CD4-positive, alpha-beta T cell (primary cell): Measurements from ENCODE around the gene TMEM198. TPM values are rescaled to one million over a fixed set of nuclear protein-coding genes. Genes with fewer than 3 reads are reported as not detected.

Experiments
- ATAC-seq: fragments of 200-7000 bp; cut with Tn5 transposase; one replicate; pipeline ENCODE4 v1.10.0; 2022; ENCODE audit warnings: mild to moderate bottlenecking; ENCODE audit not compliant: poor library complexity
- CTCF ChIA-PET: fragments of 350-600 bp; sonication (Branson Sonifier 250); formaldehyde crosslinking; loops from one replicate; lab custom pipeline; 2021; ENCODE audit warnings: antibody characterized with exemption, inconsistent platforms; lab: Charles Lee
- POLR2A ChIA-PET: fragments of 350-600 bp; sonication (Branson Sonifier 250); formaldehyde crosslinking; loops from one replicate; lab custom pipeline; 2021; ENCODE audit warnings: antibody characterized with exemption, inconsistent platforms; lab: Charles Lee
- DNase-seq, 14 experiments: peaks; one replicate each; pipeline ENCODE4 v3.0.0-alpha.2; 2013 to 2020; ENCODE audit warnings: mixed read lengths in 2 of 14
- H3K27ac ChIP-seq, 2 donors: one replicate each; pipeline versions ENCODE4 v1.5.1 to v1.7.0; 2013; ENCODE audit warnings: low read length in 2 of 2, low read depth in 1 of 2, mild to moderate bottlenecking in 1 of 2
- H3K27me3 ChIP-seq, 2 experiments: 1 replicate in 1 of 2; 2 replicates in 1 of 2; pipeline versions ENCODE4 v1.6.1 to v1.7.0; 2013; ENCODE audit warnings: low read length in 2 of 2, control low read depth in 1 of 2, mild to moderate bottlenecking in 1 of 2, moderate library complexity in 1 of 2; ENCODE audit not compliant: insufficient read depth in 2 of 2, control insufficient read depth in 1 of 2
- H3K36me3 ChIP-seq: one replicate; pipeline ENCODE4 v1.6.1; 2013; ENCODE audit warnings: low read length, control low read depth; ENCODE audit not compliant: insufficient read depth
- H3K4me1 ChIP-seq: one replicate; pipeline ENCODE4 v1.6.1; 2013; ENCODE audit warnings: low read length, control low read depth; ENCODE audit not compliant: insufficient read depth
- H3K4me3 ChIP-seq: one replicate; pipeline ENCODE4 v1.5.1; 2013; ENCODE audit warnings: mild to moderate bottlenecking, low read length, moderate library complexity
- H3K9me3 ChIP-seq, 2 experiments: 1 replicate in 1 of 2; 2 replicates in 1 of 2; pipeline versions ENCODE4 v1.6.1 to v1.7.0; 2013; ENCODE audit warnings: low read length in 2 of 2, mild to moderate bottlenecking in 2 of 2, control low read depth in 1 of 2, moderate library complexity in 1 of 2; ENCODE audit not compliant: control insufficient read depth in 1 of 2, insufficient read depth in 1 of 2
- H3K27ac Mint-ChIP-seq: one replicate; pipeline ENCODE4 v1.8.0; 2020; ENCODE audit warnings: mixed read lengths
- H3K27me3 Mint-ChIP-seq: one replicate; pipeline ENCODE4 v1.8.0; 2021; ENCODE audit warnings: mixed read lengths
- H3K36me3 Mint-ChIP-seq: one replicate; pipeline ENCODE4 v1.8.0; 2021; ENCODE audit warnings: low read depth, mixed read lengths
- H3K4me1 Mint-ChIP-seq: one replicate; pipeline ENCODE4 v1.8.0; 2021; ENCODE audit warnings: low read depth, mixed read lengths
- H3K4me3 Mint-ChIP-seq: one replicate; pipeline ENCODE4 v1.8.0; 2020; ENCODE audit warnings: mild to moderate bottlenecking, mixed read lengths
- H3K9me3 Mint-ChIP-seq: one replicate; pipeline ENCODE4 v1.8.0; 2020; ENCODE audit warnings: mixed read lengths
- CTCF ChIP-seq: fragments of 200-600 bp; IDR thresholded peaks from one replicate; pipeline ENCODE4 v1.8.0; 2022; ENCODE audit warnings: antibody characterized with exemption, mild to moderate bottlenecking
- intact Hi-C, 2 experiments: fragments of 100-400 bp; cut with DNase I in 1 of 2; cut with micrococcal nuclease in 1 of 2; formaldehyde crosslinking; loops; one replicate each; pipeline versions ENCODE4 v1.15.1 to v1.9.0; 2023 to 2025; cut with DNase I, micrococcal nuclease
- total RNA-seq, 174 experiments: library from RNA in 2 of 174; stranded (reverse) in 2 of 174; gene quantifications; one replicate each; pipeline ENCODE4 v1.2.3 and lab custom pipeline; 2021 to 2026

TMEM198 gene
- total RNA-seq, 2 experiments from 2014 or later = 0.47 to 0.91 TPM

DNA sequence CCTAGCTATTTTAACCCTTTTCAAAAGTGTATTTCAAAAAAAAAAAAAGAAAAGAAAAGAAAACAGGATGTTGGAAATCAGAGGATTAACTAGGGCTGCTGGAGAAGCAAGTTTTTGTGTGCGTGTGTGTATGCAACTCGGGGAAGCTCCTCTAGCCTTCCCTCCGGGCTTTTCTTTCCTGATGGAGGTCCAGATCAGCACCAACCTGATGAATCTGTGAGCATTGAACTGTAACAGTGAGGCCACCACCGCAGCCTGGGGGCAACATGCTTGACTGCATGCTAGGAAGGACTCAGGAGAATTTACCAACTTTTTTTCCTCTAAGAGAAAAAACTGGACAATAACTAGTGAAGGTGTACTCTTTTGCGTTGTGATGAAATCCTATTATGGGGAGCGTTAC lies 25.2 kb downstream of the TMEM198 start:
- Mint-ChIP-seq H3K9me3 (no peaks in the 10 kb centered on the region), H3K27ac (no peak overlapping the region), H3K27me3 (peaks cover 51% of the 10 kb centered on the region), H3K36me3 (no peaks in the 10 kb centered on the region), H3K4me3 (no peak overlapping the region), H3K4me1 (no peaks in the 10 kb centered on the region)
- ChIA-PET POLR2A (no interaction called here), CTCF (no interaction called here)
- H3K4me3 ChIP-seq = no peak overlapping the region
- peaks cover 0 to 4% of the 10 kb centered on the region in 2 experiments for H3K9me3 ChIP-seq
- ATAC-seq = no peak
- no peak for TF ChIP-seq CTCF
- peaks cover 8% of the 10 kb centered on the region for H3K4me1 ChIP-seq
- peaks cover 23 to 48% of the 10 kb centered on the region in 2 experiments for H3K27me3 ChIP-seq
- H3K27ac ChIP-seq = no peak overlapping the region
- no peaks in the 10 kb centered on the region for H3K36me3 ChIP-seq
- intact Hi-C loops = no loop called here
- DNase-seq = no peak

- H3K27me3 ChIP-seq = peaks cover 23 to 48% of the 10 kb centered on the region in 2 experiments
- no peaks in the 10 kb centered on the region for H3K36me3 ChIP-seq
- no peak for DNase-seq
- peaks cover 45% of the 10 kb centered on the region for H3K27me3 Mint-ChIP-seq
- no peak overlapping the region for H3K4me3 ChIP-seq
- no peaks in the 10 kb centered on the region for H3K9me3 Mint-ChIP-seq
- no peak for ATAC-seq
- ChIA-PET CTCF (no interaction called here), POLR2A (interaction anchor here (0.6 kb wide), 1 partner anchor 15 kb away, joined by 3 read pairs; no protein-coding TSS in a partner anchor)
- intact Hi-C loops = no loop called here
- H3K27ac ChIP-seq = no peak overlapping the region
- peak overlapping the region; percentile 14 for H3K4me3 Mint-ChIP-seq
- no peaks in the 10 kb centered on the region for H3K36me3 Mint-ChIP-seq
- H3K27ac Mint-ChIP-seq = no peak overlapping the region
- H3K4me1 Mint-ChIP-seq = no peaks in the 10 kb centered on the region
- no peak for TF ChIP-seq CTCF
- H3K4me1 ChIP-seq = peaks cover 8% of the 10 kb centered on the region
- peaks cover 0 to 4% of the 10 kb centered on the region in 2 experiments for H3K9me3 ChIP-seq
Measured at GRCh38 chr2:219569635-219570034, 25.8 kb downstream of the TMEM198 start.

GRCh38 chr2:219570194-219570923 lies 26.5 kb downstream of the TMEM198 start:
- H3K9me3 Mint-ChIP-seq = no peaks in the 10 kb centered on the region
- no peak overlapping the region for H3K4me3 ChIP-seq
- no peak overlapping the region for H3K27ac ChIP-seq
- no peaks in the 10 kb centered on the region for H3K36me3 ChIP-seq
- peaks cover 0 to 4% of the 10 kb centered on the region in 2 experiments for H3K9me3 ChIP-seq
- peaks cover 44% of the 10 kb centered on the region for H3K27me3 Mint-ChIP-seq
- H3K4me1 ChIP-seq = peaks cover 8% of the 10 kb centered on the region
- peaks cover 26 to 48% of the 10 kb centered on the region in 2 experiments for H3K27me3 ChIP-seq
- H3K4me3 Mint-ChIP-seq = peak overlapping the region; percentile 54
- no peaks in the 10 kb centered on the region for H3K36me3 Mint-ChIP-seq
- no peaks in the 10 kb centered on the region for H3K4me1 Mint-ChIP-seq
- CTCF ChIA-PET = interaction anchor here (1.5 kb wide), 1 partner anchor 10 kb away, joined by 6 read pairs; no protein-coding TSS in a partner anchor
- H3K27ac Mint-ChIP-seq = no peak overlapping the region
- ATAC-seq = no peak
- POLR2A ChIA-PET = interaction anchor here (0.6 to 1.0 kb wide), 3 partner anchors 14 to 27 kb away, joined by 3 to 4 read pairs (median 3); partner anchors contain the start of genes CHPF, STK11IP and TMEM198
- intact Hi-C loops = no loop called here
- no peak for TF ChIP-seq CTCF
- peak in 2 of 14 experiments; percentile 23 to 24 for DNase-seq
